Measurements from ENCODE around the gene ZKSCAN1. TPM values are rescaled to one million over a fixed set of nuclear protein-coding genes. Genes with fewer than 3 reads are reported as not detected.

The ZKSCAN1 gene
- total RNA-seq, 1 experiment from 2014 or later, result 61.2 TPM

GRCh38 chr7:100088621-100089457 is 73.4 kb downstream of the ZKSCAN1 start, which contains the start of gene COPS6 (continued):
- TF ChIP-seq CBX3 (IDR thresholded peaks at IDR 0.05; ENCODE audit: low read depth), result no peak
- no peak for TF ChIP-seq SIN3A (IDR thresholded peaks at IDR 0.05; ENCODE audit: low read depth)
- no peak for TF ChIP-seq EZH2 (IDR thresholded peaks at IDR 0.05)
- TF ChIP-seq JUND (IDR thresholded peaks at IDR 0.05), result no peak
- no peak for TF ChIP-seq ATF3 (IDR thresholded peaks at IDR 0.05)

- H3K27me3 ChIP-seq (ENCODE audit: insufficient read depth, low read length), result no peaks in the 10 kb centered on the region
- peak overlapping the region; percentile 90 for H3K27ac ChIP-seq (ENCODE audit: low read depth, low read length)
- no peaks in the 10 kb centered on the region for H3K9me2 ChIP-seq (ENCODE audit: insufficient read depth)
- ChIA-PET CTCF (interaction anchor here (1.5 kb wide), 1 partner anchor 12 kb away, joined by 4 read pairs; the partner anchor contains the start of genes AP4M1 and MCM7), POLR2A (interaction anchor here (0.5 to 2.3 kb wide), 4 partner anchors 11 to 714 kb away, joined by 3 to 11 read pairs (median 6); partner anchors contain the start of genes AP4M1 and MCM7), RAD21 (ENCODE audit: low non-redundant PET in 1 of 2, low total read pairs in 2 of 2, uncharacterized antibody in 2 of 2, unreplicated experiment in 2 of 2) (no interaction called here)
- intact Hi-C loops (cut with micrococcal nuclease), result loop anchor here (1.0 kb wide), 1 partner anchor 11 kb away; no protein-coding TSS in a partner anchor
- BruUV-seq (replicated peaks), result no TSS peak
- H3K4me1 ChIP-seq (ENCODE audit: control insufficient read depth in 1 of 2, insufficient read depth in 2 of 2, low read length in 2 of 2), result peaks cover 8 to 38% of the 10 kb centered on the region in 2 experiments
- no peak for DNase-seq (ENCODE audit: low read depth, low spot score)
- ATAC-seq, result no peak
- H3K9ac ChIP-seq (ENCODE audit: low read length), result peak overlapping the region; percentile 94
- H3K36me3 ChIP-seq (ENCODE audit: control insufficient read depth in 1 of 2, insufficient read depth in 2 of 2, low read length in 2 of 2), result peaks cover 22 to 41% of the 10 kb centered on the region in 2 experiments; a peak in 3 of 4 replicates
- no peak overlapping the region for H2AFZ ChIP-seq (ENCODE audit: low read depth, low read length, poor library complexity, severe bottlenecking)
- peaks cover 11% of the 10 kb centered on the region for H4K20me1 ChIP-seq (ENCODE audit: insufficient read depth)
- H3K4me2 ChIP-seq (ENCODE audit: low read length), result peak overlapping the region; percentile 83
- H3K79me2 ChIP-seq (ENCODE audit: insufficient read depth, low read length), result peaks cover 30% of the 10 kb centered on the region
- H3K9me3 ChIP-seq (ENCODE audit: control insufficient read depth in 1 of 2, insufficient read depth in 1 of 2, low read depth in 1 of 2, low read length in 2 of 2), result no peaks in the 10 kb centered on the region
- peak overlapping the region; percentile 91 to 93 for H3K4me3 ChIP-seq (replicated peaks in 1 of 2; ENCODE audit: low read depth in 1 of 2, low read length in 2 of 2)
- no peak for TF ChIP-seq CEBPB (IDR thresholded peaks at IDR 0.05; ENCODE audit: low read depth)
- TF ChIP-seq CTCF (IDR thresholded peaks at IDR 0.05 in 2 of 3, conservative IDR thresholded peaks at IDR 0.05 in 1 of 3; ENCODE audit: borderline replicate concordance in 1 of 3, insufficient read depth in 1 of 3, low read depth in 2 of 3, low read length in 2 of 3), result no peak
- TF ChIP-seq ZFX (IDR thresholded peaks at IDR 0.05), result no peak
- TF ChIP-seq ELF1 (IDR thresholded peaks at IDR 0.05; ENCODE audit: borderline replicate concordance, low read depth), result no peak
- TF ChIP-seq SIN3A (IDR thresholded peaks at IDR 0.05; ENCODE audit: low read depth), result no peak
- no peak for TF ChIP-seq ATF3 (IDR thresholded peaks at IDR 0.05)
- TF ChIP-seq TCF7L2 (IDR thresholded peaks at IDR 0.05; ENCODE audit: borderline replicate concordance, extremely low read depth, insufficient read depth, insufficient read length), result no peak
- no peak for TF ChIP-seq POLR2AphosphoS5 (IDR thresholded peaks at IDR 0.05; ENCODE audit: low read depth, low read length)
- no peak for TF ChIP-seq YY1 (IDR thresholded peaks at IDR 0.05; ENCODE audit: extremely low read depth, insufficient replicate concordance, low read depth, low read length)
- no peak for TF ChIP-seq REST (IDR thresholded peaks at IDR 0.05; ENCODE audit: low read depth)
- no peak for TF ChIP-seq EZH2 (IDR thresholded peaks at IDR 0.05)
- no peak for TF ChIP-seq CBX3 (IDR thresholded peaks at IDR 0.05; ENCODE audit: low read depth)
- TF ChIP-seq ZNF274 (IDR thresholded peaks at IDR 0.05; ENCODE audit: low read depth, low read length), result no peak
- no peak for TF ChIP-seq POLR2A (IDR thresholded peaks at IDR 0.05; ENCODE audit: borderline replicate concordance, extremely low read depth, insufficient read depth, insufficient read length)
- no peak for TF ChIP-seq JUND (IDR thresholded peaks at IDR 0.05)
Measured at GRCh38 chr7:100089458-100090196, 74.2 kb downstream of the ZKSCAN1 start.
